ENCODE results near the gene TNFSF9.
"Not testable (repeated sequence)": the region's sequence is repeated elsewhere in the genome, so short reads cannot be mapped to it uniquely, and the experiment has no call there.

Gene TNFSF9

GRCh38 chr19:6508028-6508771, 22.6 kb upstream of the TNFSF9 start:
- DNase-seq: not testable (repeated sequence)

- no peak for DNase-seq
These were observed 21.5 kb upstream of the TNFSF9 start for GRCh38 chr19:6509118-6509971.

GRCh38 chr19:6510618-6511017, 20.2 kb upstream of the TNFSF9 start:
- no peak for DNase-seq

GRCh38 chr19:6514089-6514488, 16.7 kb upstream of the TNFSF9 start:
- DNase-seq: no peak

GRCh38 chr19:6514926-6515544, 15.8 kb upstream of the TNFSF9 start:
- DNase-seq: no peak

GRCh38 chr19:6516018-6516658, 14.7 kb upstream of the TNFSF9 start:
- peak; percentile 42 for DNase-seq

GRCh38 chr19:6516659-6517291, 14.1 kb upstream of the TNFSF9 start:
- peak; percentile 81 for DNase-seq

GRCh38 chr19:6518145-6518911, 12.5 kb upstream of the TNFSF9 start:
- DNase-seq: no peak

- no peak for DNase-seq
These were observed 11.5 kb upstream of the TNFSF9 start for GRCh38 chr19:6519289-6519688.

GRCh38 chr19:6521718-6522646, 8.8 kb upstream of the TNFSF9 start:
- DNase-seq: peak; percentile 38

- no peak for DNase-seq
These were observed 8.1 kb upstream of the TNFSF9 start for GRCh38 chr19:6522712-6523111.

- no peak for DNase-seq
These were observed 6.5 kb upstream of the TNFSF9 start for GRCh38 chr19:6524311-6524710.

GRCh38 chr19:6527893-6528543, 2.8 kb upstream of the TNFSF9 start:
- DNase-seq: no peak

GRCh38 chr19:6528544-6529121, 2.2 kb upstream of the TNFSF9 start:
- no peak for DNase-seq

- DNase-seq: no peak
These were observed 1.5 kb upstream of the TNFSF9 start for GRCh38 chr19:6529351-6529750.

- no peak for DNase-seq
These were observed 865 bp upstream of the TNFSF9 start for GRCh38 chr19:6529937-6530385.

- DNase-seq: no peak
These were observed 533 bp downstream of the TNFSF9 start for GRCh38 chr19:6531163-6531955.

GRCh38 chr19:6531956-6532243, 1.1 kb downstream of the TNFSF9 start:
- no peak for DNase-seq

Data from activated effector memory CD4-positive, alpha-beta T cell treated with Interleukin-2 at 50 U/mL for 16 hours (primary cell).